Iris pigment epithelial cell (primary cell): ENCODE measurements around the gene MBTPS1.
"Not testable (repeated sequence)": the region's sequence is repeated elsewhere in the genome, so short reads cannot be mapped to it uniquely, and the experiment has no call there.

ENCODE experiments used
- DNase-seq: peaks from one replicate; pipeline ENCODE4 v3.0.0-alpha.2; 2011; ENCODE audit warnings: low read depth

Gene MBTPS1

GRCh38 chr16:84137287-84137686 is 20.5 kb upstream of the MBTPS1 start:
- no peak for DNase-seq

GRCh38 chr16:84136331-84137125 is 19.8 kb upstream of the MBTPS1 start:
- DNase-seq, result peak; percentile 29

GRCh38 chr16:84132527-84133285 is 16.0 kb upstream of the MBTPS1 start:
- peak; percentile 30 for DNase-seq

- DNase-seq, result no peak
These were observed 14.4 kb upstream of the MBTPS1 start for GRCh38 chr16:84131117-84131516.

- DNase-seq, result no peak
These were observed 7.7 kb upstream of the MBTPS1 start for GRCh38 chr16:84124257-84125073.

- no peak for DNase-seq
These were observed 4.3 kb upstream of the MBTPS1 start for GRCh38 chr16:84121007-84121406.

- no peak for DNase-seq
These were observed 3.3 kb upstream of the MBTPS1 start for GRCh38 chr16:84120023-84120422.

GRCh38 chr16:84119368-84119767 is 2.6 kb upstream of the MBTPS1 start:
- no peak for DNase-seq

- DNase-seq, result not testable (repeated sequence)
These were observed 1.6 kb upstream of the MBTPS1 start for GRCh38 chr16:84118315-84118714.

GRCh38 chr16:84117494-84117843 is 727 bp upstream of the MBTPS1 start:
- peak; percentile 35 for DNase-seq

GRCh38 chr16:84115919-84116719 is 623 bp downstream of the MBTPS1 start:
- DNase-seq, result peak; percentile 50

GRCh38 chr16:84111949-84112348 is 4.8 kb downstream of the MBTPS1 start:
- not testable (repeated sequence) for DNase-seq

GRCh38 chr16:84111525-84111924 is 5.2 kb downstream of the MBTPS1 start:
- DNase-seq, result no peak

- DNase-seq, result no peak
These were observed 6.2 kb downstream of the MBTPS1 start for GRCh38 chr16:84110527-84110926.

- DNase-seq, result no peak
These were observed 7.0 kb downstream of the MBTPS1 start for GRCh38 chr16:84109598-84110335.

GRCh38 chr16:84107921-84108320 is 8.8 kb downstream of the MBTPS1 start:
- DNase-seq, result no peak

- no peak for DNase-seq
These were observed 10.6 kb downstream of the MBTPS1 start for GRCh38 chr16:84105948-84106740.

GRCh38 chr16:84105301-84105815 is 11.4 kb downstream of the MBTPS1 start:
- DNase-seq, result no peak

GRCh38 chr16:84104231-84104630 is 12.5 kb downstream of the MBTPS1 start:
- no peak for DNase-seq

- DNase-seq, result no peak
These were observed 13.1 kb downstream of the MBTPS1 start for GRCh38 chr16:84103678-84104077.
